Fibroblast of skin of right biceps (primary cell): ENCODE data around the gene ZNF385C.
"Not testable (repeated sequence)": the region's sequence is repeated elsewhere in the genome, so short reads cannot be mapped to it uniquely, and the experiment has no call there.

Experiments used
- DNase-seq: peaks from one replicate; pipeline ENCODE4 v3.0.0-alpha.2; 2013

Gene ZNF385C, protein sequence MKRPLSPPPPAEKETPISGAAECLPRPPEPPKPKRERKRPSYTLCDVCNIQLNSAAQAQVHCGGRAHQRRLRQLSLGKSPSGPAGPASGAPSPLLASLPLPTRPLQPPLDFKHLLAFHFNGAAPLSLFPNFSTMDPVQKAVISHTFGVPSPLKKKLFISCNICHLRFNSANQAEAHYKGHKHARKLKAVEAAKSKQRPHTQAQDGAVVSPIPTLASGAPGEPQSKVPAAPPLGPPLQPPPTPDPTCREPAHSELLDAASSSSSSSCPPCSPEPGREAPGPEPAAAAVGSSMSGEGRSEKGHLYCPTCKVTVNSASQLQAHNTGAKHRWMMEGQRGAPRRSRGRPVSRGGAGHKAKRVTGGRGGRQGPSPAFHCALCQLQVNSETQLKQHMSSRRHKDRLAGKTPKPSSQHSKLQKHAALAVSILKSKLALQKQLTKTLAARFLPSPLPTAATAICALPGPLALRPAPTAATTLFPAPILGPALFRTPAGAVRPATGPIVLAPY

DNA sequence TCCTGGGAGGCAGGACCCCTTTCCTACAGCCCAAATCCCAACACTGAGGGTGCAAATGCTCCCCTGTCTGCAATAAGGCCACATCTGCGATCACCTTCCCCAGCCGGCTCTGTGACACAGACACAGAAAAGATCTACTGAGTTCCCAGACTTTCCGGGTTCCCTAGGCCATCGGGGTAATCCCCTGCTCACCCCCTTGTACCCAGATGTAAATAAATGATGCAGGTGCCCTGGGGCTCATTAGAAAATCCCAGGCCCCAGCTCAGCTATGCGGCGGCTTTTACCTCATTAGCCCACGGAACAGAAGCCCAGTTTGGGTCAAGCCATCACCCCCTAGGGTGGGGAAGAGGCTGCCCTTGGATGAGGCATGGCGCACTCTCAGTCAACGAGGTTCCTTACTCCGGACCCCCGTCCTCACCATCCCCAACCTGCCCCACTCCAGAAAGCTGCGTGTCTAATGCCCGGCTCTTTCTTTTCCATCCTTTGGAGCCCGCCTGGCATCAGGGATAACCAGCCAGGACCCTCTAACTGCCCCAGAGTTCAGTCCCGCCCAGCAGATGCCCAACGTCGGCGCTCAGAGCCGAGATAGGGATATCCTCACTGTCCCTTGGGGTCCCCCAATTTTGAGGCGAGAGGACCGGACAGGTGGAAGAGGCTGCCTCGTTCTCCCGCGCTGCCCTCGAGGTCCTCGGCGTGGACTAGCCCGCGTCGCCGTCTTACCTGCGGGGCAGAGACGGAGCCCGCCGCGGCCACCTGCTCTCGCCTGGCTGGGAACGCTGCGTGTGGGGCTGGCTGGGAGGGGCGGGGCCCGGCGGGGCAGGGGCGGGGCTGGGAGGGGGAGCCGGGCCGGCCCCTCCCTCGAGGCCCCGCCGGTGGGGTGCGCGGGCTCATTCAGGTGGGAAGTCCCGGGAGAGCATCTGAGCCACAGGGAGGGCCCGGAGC, at the start of gene ZNF385C:
TSS of gene ZNF385C (minus strand) at position 783 of the 941 bp plus-strand sequence. CDS start 35,417 bp downstream, outside the sequence.
- DNase-seq: no peak

DNA sequence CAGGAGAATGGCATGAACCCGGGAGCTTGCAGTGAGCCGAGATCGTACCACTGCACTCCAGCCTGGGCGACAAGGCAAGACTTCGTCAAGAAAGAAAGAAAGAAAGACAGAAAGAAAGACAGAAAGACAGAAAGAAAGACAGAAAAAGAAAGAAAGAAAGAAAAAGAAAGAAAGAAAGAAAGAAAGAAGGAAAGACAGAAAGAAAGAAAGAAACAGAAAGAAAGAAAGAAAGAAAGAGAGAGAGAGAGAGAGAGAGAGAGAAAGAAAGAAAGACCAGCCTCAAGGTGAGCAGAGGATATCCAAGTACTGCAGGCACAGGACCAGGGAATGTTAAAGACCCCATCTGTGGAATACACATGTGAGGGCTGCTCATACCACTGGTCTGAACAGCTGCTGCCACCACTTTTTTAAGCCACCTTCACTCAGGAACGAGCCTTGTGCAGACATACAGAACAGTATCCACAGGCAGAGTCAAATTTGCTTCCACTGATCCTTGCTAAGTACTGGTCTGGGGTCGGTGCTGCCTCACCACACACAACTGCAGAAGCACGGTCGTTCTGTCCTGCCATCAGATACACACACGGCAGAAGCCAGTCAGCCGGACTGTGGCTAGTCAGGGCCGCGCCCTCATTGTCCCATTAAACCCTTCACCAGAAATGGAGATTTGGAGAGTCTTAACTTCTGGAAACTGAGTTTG, 48.8 kb upstream of the ZNF385C start:
- DNase-seq: no peak

DNA sequence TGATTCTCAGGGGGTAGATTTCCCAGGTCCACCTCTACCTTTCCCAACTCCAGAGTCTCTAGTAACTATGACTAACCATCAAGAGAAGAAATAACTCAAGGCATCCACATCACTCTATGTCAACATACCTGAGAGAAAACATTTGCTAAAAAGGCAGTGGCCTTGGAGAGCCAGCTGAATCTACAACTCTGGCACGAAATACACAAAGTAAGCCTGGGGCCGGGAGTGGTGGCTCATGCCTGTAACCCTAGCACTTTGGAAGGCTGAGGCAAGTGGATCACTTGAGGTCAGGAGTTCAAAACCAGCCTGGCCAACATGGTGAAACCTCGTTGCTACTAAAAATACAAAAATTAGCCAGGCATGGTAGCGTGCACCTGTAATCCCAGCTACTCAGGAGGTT, 44.9 kb upstream of the ZNF385C start:
- DNase-seq: not testable (repeated sequence)

DNA sequence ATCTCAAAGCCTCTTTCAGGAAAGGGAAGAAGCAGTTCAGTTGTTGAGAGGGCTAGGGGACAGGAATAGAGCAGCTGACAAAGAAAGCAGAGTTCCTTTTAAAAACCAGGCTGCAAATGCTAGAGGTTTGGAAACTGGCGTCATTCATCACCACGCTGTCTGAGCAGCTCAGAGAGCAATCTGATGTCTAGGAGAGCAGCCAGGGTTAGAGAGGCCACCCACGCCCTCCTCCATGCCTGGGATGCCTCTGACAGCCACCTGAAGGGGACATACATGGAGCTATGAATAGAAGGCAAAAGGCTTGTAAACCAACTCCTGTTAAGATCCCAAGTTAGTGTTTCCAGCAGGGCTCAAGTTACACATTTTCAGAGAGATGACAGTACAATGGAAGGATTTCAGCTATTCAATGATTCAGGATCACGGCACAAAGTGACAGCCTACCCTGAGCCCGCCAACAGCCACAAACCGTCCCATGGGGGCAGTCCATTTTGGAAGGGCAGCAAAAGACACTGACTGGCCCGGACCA, 44.2 kb upstream of the ZNF385C start:
- DNase-seq: peak; percentile 91

DNA sequence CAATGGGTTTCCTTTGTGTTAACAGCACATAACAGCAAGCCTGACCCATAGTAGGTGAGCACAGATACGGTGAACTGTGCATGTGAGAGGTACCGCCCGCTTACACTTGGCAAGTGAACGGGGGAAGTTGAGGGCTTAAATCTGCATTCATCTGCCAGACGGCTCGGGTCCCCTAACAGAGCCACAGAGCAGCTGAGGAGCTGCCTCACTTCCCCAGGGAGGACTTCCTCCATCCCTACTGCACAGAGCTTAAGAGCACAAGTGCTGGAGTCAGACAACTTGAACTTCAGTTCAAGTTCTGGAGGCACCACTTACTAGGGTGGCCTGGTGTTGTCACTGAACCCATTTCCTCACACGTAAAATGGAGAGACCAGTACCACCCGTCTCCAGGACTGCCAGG, 43.1 kb upstream of the ZNF385C start:
- DNase-seq: no peak

DNA sequence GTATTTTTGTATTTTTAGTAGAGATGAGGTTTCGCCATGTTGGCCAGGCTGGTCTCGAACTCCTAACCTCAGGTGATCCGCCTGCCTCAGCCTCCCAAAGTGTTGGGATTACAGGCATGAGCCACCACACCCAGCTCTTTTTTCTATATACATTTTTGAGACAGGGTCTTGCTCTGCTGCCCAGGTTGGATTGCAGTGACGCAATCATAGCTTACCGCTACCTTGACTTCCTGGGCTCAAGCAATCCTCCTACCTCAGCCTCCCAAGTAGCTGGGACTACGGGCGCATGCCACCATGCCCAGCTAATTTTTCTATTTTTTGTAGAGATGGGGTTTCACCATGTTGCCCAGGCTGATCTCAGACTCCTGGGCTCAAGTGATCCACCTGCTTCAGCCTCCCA, 42.4 kb upstream of the ZNF385C start:
- DNase-seq: not testable (repeated sequence)

DNA sequence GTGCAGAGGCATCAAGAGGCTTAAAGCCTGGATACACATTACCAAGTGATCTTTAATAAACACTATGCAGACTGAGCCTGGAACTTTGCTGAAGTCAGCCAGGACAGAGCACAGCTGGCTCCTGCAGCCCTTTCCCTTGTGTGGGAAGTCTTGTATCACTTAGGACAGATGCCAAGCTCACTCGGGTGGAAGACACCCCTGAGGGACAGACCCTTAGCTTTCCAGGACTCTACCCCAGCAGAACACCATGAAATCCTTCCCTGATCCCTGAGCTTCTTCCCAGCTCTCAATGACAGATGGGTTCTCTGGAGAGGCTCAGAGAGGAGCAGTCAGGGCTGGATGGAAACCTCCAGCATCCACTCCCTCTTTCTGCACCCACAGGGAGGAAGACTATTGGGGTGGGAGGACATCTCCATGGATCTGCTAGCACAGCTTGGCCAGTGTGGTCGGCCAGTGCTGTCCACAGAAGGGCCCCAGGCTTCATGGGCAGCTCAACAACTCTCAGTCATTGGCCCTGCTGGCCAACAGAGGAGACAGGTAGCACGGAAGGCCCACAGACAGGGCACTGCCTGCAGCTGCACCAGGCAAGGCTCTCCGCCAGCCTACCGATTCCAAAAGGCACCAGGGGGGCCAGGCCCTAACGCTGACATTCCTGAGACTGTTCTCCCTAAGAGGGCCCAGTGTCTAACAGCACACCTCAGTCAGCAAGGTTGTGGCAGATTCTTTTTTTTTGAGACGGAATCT, 40.6 kb upstream of the ZNF385C start:
- no peak for DNase-seq

DNA sequence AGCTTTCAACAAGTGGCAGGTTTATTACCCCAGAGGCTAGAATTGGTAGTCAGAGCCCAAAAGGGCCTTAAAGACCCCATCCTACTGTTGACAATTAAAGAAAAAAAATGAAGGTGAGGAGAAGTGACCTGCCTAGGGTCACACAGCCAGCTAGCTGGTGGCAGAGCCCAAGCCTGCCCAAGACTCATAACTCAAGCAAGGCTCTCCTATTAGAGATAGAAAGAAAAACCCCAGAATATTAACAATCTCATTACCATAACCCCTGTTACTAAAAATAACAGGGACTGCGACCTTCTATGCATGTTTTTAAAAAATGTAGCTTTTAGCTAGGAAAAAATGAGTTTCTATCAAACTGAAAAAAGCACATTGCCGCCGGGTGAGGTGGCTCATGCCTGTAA, 38.4 kb upstream of the ZNF385C start:
- no peak for DNase-seq

DNA sequence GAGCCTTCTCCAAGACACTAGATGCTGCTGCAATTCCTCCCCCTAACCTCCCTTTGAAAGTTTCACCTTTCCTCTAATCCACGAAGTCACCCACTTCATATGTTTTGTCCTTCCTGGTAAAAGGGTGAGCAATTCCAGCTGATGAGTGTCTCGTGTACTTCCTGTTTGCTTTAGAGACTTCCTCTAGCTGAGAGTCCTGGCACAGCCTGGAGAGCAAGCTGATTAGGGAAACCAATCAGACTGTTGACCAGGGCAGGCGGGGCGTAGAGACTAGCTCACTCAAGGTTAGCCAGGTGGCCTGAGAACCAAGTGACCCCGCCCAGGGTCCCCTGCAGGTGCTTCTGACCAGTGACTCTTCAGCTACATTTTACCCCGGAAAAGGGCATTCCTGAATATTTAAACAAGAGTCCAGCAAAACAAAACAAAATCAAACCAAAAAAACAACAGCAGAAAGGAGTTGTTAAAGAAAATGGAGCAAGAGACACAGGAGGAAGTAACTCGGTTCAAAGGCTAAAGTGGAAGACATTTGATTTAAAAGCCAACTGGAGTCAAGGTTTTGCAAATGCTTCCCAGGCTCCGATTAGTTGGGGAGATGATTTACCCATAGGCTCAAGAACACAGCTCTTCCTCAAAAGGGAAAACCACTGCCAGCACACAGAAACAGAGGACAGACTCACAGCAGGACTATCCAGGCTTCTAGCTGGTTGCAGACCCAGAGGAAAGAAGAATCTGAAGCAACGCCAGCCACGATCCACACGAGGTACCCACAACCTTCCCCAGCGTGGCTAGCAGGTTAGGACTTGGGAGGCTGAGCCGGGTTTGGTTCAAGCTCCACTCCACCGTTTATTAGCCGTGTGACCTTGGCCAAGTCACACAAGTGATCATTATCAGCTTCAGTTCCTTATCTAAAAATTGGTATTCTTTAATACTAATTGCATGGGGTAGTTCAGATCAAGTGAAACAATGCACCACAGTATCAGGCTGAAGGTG, 37.7 kb upstream of the ZNF385C start:
- peak; percentile 62 for DNase-seq

DNA sequence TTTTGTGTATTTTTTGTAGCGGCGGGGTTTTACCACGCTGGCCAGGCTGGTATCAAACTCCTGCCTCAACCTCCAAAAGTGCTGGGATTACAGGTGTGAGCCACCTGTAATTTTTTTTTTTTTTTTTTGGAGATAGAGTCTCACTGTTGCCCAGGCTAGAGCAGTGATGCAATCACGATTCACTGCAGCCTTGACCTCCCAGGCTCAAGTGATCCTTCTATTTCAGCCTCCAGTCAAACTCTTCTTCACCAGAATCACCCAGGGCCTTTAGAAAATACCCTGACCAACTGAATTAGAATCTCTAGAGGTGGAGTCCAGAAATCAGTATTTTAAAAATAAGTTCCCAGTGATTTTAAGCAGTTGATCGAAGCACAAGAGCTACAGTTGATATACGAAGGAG, 36.9 kb upstream of the ZNF385C start:
- no peak for DNase-seq

DNA sequence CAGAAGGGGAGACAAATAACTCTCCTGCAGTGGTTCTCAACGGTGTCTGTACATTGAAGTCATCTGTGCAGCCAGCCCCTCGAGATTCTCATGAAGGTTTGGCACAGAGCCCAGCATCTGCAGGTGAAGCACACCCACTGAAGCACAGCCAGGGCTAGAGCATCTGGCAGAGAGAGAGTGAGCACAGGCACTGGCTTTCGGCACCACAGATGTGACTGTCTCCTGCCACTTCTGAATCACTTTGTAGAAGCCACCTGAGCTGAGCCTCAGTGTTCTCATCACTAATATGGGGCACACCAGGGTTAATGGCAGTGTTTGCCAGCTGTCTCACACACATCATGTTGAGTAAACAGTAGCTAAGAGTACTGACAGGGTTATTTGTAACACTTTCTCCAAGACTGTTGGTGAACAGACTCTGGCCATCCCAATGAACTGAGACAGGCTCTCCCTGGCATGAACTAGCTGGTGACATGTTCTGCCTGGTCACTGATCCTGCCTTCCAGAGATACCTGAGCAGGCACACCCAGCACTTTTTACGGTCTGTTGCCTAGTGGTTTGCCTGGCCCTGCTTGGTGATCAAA, 35.3 kb upstream of the ZNF385C start:
- DNase-seq: no peak

DNA sequence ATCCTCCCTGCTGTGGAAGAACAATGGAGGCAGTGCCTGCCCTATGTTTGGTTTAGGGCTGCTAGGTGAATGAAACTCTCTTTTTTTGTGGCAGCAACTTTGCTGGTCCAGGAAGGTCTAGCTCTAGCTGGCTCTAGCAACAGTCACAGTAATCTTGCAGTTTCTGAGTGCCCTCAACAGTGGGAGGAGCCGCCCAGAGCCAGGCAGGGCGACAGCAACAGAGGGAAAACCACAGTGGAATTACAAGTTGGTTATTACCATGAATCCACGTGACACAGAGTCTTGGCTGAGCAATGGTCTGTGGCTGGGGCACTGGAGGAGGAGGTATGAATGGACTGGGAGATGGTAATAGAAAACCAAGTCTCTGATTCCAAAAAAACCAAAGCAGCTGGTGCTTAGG, 34.7 kb upstream of the ZNF385C start:
- peak; percentile 79 for DNase-seq

DNA sequence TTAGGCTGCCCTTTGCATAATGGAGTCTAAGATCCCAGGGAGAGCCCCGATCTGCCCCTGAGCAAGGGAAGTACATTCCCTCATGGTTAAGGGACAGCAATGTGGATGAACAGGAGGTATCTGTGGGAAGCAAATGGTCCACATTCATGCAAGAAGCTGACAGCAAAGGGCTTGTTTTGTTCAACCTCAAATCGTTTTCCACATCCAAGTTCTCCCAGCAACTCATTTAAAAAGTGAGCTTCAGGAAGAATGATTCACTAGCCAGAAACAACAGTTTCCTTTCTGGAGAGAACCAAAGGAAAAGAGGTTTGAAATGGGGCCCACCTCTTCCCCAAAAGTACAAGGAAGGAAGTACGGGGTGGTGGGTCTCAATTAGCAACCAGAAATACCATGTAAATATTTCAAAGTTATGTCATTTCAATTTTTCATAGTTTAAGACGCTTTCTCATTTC, 33.7 kb upstream of the ZNF385C start:
- DNase-seq: no peak

DNA sequence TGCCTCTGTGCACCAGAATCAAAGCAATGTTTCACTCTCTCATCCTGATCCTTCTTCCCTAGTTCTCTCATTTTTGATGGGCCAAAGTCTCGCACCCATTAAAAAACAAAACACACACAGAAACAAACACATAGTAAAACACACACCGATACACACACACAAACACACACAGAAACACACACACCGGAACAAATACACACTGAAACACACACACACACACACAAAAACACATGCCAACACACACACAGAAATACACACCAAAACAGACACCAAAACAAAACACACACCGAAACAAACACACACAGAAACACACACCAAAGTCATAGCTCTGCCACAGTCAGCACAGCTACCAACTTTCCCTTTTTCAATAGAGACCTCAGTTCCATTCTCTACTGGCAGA, 33.0 kb upstream of the ZNF385C start:
- DNase-seq: no peak

DNA sequence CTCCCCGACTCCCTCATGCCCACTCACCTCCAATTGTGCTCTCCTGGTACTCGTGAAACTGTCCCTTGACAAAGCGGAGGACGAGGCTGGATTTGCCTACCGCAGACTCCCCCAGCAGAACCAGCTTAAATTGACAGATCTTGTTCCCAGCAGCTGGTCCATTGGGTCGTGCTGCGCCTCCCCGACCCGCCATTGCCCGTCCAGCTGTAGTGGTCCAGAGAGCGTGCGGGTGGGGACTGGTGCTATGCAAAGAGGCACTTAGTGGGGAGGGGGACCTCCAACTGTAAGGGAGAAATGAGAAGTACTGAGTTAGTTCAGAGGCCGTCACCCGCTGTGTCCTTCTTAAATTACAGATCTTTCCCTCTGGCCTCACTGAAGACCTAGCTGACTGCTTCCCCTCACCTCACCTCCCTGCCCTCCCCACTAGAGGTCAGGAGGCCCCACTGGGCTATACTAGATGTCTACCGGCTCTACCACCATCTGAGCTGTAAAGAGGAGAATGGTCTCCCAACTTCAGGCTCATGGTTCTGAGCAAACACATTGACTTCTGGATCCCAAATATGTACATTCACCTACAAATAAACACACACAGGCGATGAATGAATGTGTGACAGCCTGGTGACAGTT, 32.1 kb upstream of the ZNF385C start:
- DNase-seq: no peak

DNA sequence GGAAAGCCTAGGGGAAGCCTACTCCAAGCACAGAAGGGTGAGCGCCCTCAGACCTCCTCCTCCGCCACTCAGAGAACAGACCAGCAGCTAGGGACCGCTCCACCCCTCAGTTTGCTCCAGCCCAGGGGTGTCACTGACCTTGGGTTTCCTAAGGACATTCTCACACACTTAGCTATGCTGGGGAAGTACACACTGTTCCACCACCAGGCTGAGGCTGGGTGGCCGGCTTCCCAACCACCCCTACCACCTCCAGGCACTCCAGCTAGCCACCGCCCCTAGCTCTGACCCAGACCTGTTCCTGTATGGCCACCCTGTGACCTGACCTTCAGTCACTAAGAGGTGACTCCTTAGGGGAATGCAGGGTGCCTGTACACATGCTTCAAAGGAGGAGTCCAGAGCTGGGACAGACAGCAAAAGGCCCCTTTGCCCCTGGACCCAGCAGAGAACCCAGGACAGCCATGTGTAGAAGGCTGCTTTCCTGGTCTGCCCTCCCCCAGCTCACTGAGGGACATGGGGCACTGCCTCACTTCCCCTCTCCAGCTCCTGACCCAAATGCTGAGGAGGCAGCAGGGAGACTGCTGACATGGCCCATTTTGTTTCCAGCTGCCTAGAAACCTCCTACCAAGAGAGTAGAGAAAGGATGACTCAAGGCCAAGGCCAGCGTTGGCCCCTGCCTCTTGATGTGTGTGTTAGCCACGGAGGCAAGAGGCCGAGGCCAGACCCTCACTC, 31.0 kb upstream of the ZNF385C start:
- DNase-seq: no peak

DNA sequence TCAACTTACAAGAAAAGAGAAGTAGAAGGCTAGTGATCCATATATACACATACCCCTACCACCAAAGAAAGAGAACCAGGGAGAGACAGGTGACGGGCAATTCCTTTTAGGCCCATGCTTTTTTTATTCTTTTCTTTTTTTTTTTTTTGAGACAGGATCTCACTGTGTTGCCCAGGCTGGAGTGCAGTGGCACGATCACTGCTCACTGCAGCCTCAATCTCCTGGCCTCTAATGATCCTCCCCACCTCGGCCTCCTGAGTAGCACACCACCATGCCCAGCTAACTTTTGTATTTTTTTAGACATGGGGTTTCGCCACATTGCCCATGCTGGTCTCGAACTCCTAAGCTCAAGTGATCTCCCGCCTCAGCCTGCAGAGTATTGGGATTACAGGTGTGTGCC, 29.1 kb upstream of the ZNF385C start:
- no peak for DNase-seq

DNA sequence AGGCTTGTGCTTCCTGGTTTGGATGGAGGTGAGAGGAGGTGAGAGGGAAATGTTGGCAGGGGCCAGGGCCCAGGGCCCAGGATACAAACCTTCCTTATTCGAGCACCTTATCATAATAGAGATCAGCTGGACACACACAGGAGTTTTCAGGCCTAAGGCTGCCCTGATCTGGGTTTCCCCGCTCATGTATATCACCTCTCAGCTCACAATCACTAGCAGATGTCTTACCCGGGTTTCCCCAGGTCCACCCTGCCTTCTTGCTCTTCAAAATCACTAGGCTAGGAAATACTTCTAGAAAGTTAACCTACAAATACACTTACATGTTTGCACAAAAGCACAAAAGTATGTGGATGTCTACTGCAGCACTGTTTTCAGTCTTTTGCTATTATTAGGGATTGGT, 28.6 kb upstream of the ZNF385C start:
- DNase-seq: no peak

DNA sequence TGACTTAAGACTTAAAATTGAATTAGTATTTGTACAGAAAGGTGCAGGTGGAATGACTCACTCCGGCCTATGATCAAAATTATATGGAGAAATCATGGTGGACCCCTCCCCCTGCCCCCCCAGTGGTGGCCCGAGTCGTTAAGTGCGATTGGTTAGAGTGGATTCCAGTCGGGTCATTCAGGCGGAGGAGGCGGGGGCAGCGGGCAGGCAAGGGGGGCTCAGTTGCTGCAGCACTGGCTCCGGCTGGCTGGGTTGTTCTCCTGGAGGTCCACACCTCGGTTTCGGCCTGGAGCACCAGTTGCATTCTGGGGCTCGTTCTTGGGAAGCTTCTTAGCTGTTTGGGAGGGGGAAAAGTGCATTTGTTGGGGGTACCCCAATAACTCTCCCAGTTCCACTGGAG, 27.3 kb upstream of the ZNF385C start:
- DNase-seq: no peak
